Mucosa of descending colon (tissue), 3 donors: Measurements from ENCODE around the gene B3GLCT. TPM values are rescaled to one million over a fixed set of nuclear protein-coding genes. Genes with fewer than 3 reads are reported as not detected.

Experiments used
- ATAC-seq: fragments of 200-7000 bp; cut with Tn5 transposase; one replicate; pipeline ENCODE4 v1.9.1; 2020; ENCODE audit warnings: mild to moderate bottlenecking, moderate library complexity
- DNase-seq, 3 donors: peaks; one replicate each; pipeline ENCODE4 v3.0.0-alpha.2; 2020
- H3K36me3 ChIP-seq: fragments of 200-600 bp; one replicate; pipeline ENCODE4 v1.8.0; 2021; ENCODE audit warnings: low read depth, mild to moderate bottlenecking
- H3K4me1 ChIP-seq: fragments of 200-600 bp; one replicate; pipeline ENCODE4 v1.8.0; 2021; ENCODE audit warnings: low read depth, mild to moderate bottlenecking
- H3K4me3 ChIP-seq: fragments of 200-600 bp; one replicate; pipeline ENCODE4 v1.8.0; 2021; ENCODE audit warnings: mild to moderate bottlenecking
- H3K9me3 ChIP-seq: fragments of 200-600 bp; one replicate; pipeline ENCODE4 v1.8.0; 2021; ENCODE audit warnings: mild to moderate bottlenecking
- intact Hi-C, 2 donors: fragments of 100-400 bp; cut with DNase I in 1 of 2; cut with micrococcal nuclease in 1 of 2; formaldehyde crosslinking; loops; one replicate each; pipeline versions ENCODE4 v1.11.0 to v1.11.1; 2022; cut with DNase I, micrococcal nuclease
- total RNA-seq, 3 donors: library from RNA; stranded (reverse); fragmentation: NEBNext Ultra II Directional in 2 of 3; extraction: Animal tissue kit (Norgen Biotek cat#: 25700) in 2 of 3; gene quantifications; one replicate each; pipeline versions ENCODE4 v1.2.1 to v1.2.4, GENCODE V29; 2021 to 2023
- TF ChIP-seq, protein P1 (sequence below): fragments of 200-600 bp; IDR thresholded peaks from one replicate; pipeline ENCODE4 v1.8.0; 2022; ENCODE audit warnings: antibody characterized with exemption, mild to moderate bottlenecking
- donor health status: DM: no; HTN: no; CAD: no; lungs with moderate emphysema.
- donor health status: DM: no; HTN: no; CAD: no.
- donor health status: DM: no; HTN: yes; CAD: no.

B3GLCT gene
- total RNA-seq, 3 donors from 2014 or later: 3.1 to 5.1 (median 4.0) TPM

DNA sequence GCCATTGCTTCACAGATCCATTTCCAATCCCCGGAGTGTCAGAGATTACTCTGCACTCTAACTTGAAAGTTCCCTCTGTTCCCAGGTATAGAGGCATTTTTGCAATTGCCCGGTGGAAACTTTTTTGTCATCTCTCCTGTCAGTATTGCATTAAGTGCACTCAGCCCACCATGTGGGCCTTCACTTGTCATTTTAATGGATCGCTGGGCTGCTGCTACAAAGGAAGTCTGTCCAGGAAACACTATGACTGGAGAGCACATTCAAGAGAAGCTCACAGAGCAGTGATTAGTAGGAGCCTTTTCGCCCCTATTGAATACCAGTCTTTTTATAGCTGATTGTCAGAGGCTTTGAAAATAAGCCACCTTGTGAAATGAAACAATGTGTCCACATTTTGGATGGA, 180.9 kb downstream of the B3GLCT start:
- H3K36me3 ChIP-seq: no peaks in the 10 kb centered on the region
- H3K4me3 ChIP-seq: no peak overlapping the region
- H3K9me3 ChIP-seq: no peaks in the 10 kb centered on the region
- ATAC-seq (no peak), DNase-seq (no peak)
- intact Hi-C loops: no loop called here
- H3K4me1 ChIP-seq: no peaks in the 10 kb centered on the region
- TF ChIP-seq, protein P1, sequence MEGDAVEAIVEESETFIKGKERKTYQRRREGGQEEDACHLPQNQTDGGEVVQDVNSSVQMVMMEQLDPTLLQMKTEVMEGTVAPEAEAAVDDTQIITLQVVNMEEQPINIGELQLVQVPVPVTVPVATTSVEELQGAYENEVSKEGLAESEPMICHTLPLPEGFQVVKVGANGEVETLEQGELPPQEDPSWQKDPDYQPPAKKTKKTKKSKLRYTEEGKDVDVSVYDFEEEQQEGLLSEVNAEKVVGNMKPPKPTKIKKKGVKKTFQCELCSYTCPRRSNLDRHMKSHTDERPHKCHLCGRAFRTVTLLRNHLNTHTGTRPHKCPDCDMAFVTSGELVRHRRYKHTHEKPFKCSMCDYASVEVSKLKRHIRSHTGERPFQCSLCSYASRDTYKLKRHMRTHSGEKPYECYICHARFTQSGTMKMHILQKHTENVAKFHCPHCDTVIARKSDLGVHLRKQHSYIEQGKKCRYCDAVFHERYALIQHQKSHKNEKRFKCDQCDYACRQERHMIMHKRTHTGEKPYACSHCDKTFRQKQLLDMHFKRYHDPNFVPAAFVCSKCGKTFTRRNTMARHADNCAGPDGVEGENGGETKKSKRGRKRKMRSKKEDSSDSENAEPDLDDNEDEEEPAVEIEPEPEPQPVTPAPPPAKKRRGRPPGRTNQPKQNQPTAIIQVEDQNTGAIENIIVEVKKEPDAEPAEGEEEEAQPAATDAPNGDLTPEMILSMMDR: no peak

Other genes starting within 250 kb of the B3GLCT start
- 10 to 100 TPM; 24.3 to 80.0 (median 44.0) TPM for gene HSPH1, start 38.1 kb upstream of the B3GLCT start, total RNA-seq